H1 (cell line): ENCODE measurements around the gene TIMP4. TPM values are rescaled to one million over a fixed set of nuclear protein-coding genes. Genes with fewer than 3 reads are reported as not detected.
A peak's percentile ranks its signal among the peaks of the same experiment; 100 is the strongest.

Source experiments
- ATF2 ChIP-seq: IDR thresholded peaks from 2 replicates; pipeline ENCODE4 v1.6.1; 2012; ENCODE audit warnings: low read length, inconsistent platforms
- KDM5A ChIP-seq: fragments of 200-600 bp; IDR thresholded peaks from 2 replicates; pipeline ENCODE4 v1.7.1; 2012; ENCODE audit warnings: mild to moderate bottlenecking, low read length, inconsistent platforms, mixed read lengths
- MAX ChIP-seq: IDR thresholded peaks from 2 replicates; pipeline ENCODE4 v1.6.1; 2012; ENCODE audit warnings: inconsistent platforms
- ZNF274 ChIP-seq: IDR thresholded peaks from 2 replicates; pipeline ENCODE4 v1.7.0; 2012; ENCODE audit warnings: low read length, borderline replicate concordance; ENCODE audit errors: extremely low read depth
- polyA plus RNA-seq, 7 experiments: library from polyadenylated mRNA; depleted of rRNA in 3 of 7; stranded (reverse) in 5 of 7; unstranded in 2 of 7; fragments of >200 nt in 5 of 7; fragments of 200-250 nt in 2 of 7; gene quantifications; 1 replicate in 5 of 7; 2 replicates in 1 of 7; 4 replicates in 1 of 7; pipeline versions ENCODE4 v1.2.1 to v1.2.3, GENCODE V29; 2011 to 2013; ENCODE audit warnings: missing spikeins in 2 of 7, mixed read lengths in 2 of 7
- total RNA-seq: library from RNA; stranded (reverse); fragmentation: NEBNext Ultra II Directional; extraction: Animal tissue kit (Norgen Biotek cat#: 25700); gene quantifications from 2 replicates; pipeline ENCODE4 v1.2.1, GENCODE V29; 2021
- TF ChIP-seq, protein P1 (sequence below): fragments of 300-600 bp; sonication (generic); IDR thresholded peaks from 2 replicates; pipeline ENCODE4 v1.7.1; 2012; ENCODE audit warnings: low read length, moderate library complexity, mild to moderate bottlenecking, inconsistent platforms; ENCODE audit not compliant: insufficient replicate concordance

TIMP4 gene
- total and polyA plus RNA-seq, 2 of the 8 experiments (the other 6 are each of a cell fraction or from before 2014, with no cell fraction given): 5.1 to 8.7 TPM

- TF ChIP-seq ZNF274 (no peak), MAX (0 out of 2 replicates have a peak, but pooled peaks have one; percentile 28), ATF2 (peak; percentile 46; the same call in 1 of the 2 replicates), KDM5A (no peak)
- TF ChIP-seq, protein P1, sequence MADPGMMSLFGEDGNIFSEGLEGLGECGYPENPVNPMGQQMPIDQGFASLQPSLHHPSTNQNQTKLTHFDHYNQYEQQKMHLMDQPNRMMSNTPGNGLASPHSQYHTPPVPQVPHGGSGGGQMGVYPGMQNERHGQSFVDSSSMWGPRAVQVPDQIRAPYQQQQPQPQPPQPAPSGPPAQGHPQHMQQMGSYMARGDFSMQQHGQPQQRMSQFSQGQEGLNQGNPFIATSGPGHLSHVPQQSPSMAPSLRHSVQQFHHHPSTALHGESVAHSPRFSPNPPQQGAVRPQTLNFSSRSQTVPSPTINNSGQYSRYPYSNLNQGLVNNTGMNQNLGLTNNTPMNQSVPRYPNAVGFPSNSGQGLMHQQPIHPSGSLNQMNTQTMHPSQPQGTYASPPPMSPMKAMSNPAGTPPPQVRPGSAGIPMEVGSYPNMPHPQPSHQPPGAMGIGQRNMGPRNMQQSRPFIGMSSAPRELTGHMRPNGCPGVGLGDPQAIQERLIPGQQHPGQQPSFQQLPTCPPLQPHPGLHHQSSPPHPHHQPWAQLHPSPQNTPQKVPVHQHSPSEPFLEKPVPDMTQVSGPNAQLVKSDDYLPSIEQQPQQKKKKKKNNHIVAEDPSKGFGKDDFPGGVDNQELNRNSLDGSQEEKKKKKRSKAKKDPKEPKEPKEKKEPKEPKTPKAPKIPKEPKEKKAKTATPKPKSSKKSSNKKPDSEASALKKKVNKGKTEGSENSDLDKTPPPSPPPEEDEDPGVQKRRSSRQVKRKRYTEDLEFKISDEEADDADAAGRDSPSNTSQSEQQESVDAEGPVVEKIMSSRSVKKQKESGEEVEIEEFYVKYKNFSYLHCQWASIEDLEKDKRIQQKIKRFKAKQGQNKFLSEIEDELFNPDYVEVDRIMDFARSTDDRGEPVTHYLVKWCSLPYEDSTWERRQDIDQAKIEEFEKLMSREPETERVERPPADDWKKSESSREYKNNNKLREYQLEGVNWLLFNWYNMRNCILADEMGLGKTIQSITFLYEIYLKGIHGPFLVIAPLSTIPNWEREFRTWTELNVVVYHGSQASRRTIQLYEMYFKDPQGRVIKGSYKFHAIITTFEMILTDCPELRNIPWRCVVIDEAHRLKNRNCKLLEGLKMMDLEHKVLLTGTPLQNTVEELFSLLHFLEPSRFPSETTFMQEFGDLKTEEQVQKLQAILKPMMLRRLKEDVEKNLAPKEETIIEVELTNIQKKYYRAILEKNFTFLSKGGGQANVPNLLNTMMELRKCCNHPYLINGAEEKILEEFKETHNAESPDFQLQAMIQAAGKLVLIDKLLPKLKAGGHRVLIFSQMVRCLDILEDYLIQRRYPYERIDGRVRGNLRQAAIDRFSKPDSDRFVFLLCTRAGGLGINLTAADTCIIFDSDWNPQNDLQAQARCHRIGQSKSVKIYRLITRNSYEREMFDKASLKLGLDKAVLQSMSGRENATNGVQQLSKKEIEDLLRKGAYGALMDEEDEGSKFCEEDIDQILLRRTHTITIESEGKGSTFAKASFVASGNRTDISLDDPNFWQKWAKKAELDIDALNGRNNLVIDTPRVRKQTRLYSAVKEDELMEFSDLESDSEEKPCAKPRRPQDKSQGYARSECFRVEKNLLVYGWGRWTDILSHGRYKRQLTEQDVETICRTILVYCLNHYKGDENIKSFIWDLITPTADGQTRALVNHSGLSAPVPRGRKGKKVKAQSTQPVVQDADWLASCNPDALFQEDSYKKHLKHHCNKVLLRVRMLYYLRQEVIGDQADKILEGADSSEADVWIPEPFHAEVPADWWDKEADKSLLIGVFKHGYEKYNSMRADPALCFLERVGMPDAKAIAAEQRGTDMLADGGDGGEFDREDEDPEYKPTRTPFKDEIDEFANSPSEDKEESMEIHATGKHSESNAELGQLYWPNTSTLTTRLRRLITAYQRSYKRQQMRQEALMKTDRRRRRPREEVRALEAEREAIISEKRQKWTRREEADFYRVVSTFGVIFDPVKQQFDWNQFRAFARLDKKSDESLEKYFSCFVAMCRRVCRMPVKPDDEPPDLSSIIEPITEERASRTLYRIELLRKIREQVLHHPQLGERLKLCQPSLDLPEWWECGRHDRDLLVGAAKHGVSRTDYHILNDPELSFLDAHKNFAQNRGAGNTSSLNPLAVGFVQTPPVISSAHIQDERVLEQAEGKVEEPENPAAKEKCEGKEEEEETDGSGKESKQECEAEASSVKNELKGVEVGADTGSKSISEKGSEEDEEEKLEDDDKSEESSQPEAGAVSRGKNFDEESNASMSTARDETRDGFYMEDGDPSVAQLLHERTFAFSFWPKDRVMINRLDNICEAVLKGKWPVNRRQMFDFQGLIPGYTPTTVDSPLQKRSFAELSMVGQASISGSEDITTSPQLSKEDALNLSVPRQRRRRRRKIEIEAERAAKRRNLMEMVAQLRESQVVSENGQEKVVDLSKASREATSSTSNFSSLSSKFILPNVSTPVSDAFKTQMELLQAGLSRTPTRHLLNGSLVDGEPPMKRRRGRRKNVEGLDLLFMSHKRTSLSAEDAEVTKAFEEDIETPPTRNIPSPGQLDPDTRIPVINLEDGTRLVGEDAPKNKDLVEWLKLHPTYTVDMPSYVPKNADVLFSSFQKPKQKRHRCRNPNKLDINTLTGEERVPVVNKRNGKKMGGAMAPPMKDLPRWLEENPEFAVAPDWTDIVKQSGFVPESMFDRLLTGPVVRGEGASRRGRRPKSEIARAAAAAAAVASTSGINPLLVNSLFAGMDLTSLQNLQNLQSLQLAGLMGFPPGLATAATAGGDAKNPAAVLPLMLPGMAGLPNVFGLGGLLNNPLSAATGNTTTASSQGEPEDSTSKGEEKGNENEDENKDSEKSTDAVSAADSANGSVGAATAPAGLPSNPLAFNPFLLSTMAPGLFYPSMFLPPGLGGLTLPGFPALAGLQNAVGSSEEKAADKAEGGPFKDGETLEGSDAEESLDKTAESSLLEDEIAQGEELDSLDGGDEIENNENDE: no peak
Observed at GRCh38 chr3:12159227-12159601, 502 bp upstream of the TIMP4 start (continued).
